Inferior parietal cortex (tissue), 1 donor: ENCODE measurements around the gene CRACR2B.

Experiments used
- DNase-seq: peaks from one replicate; pipeline ENCODE4 v3.0.0-alpha.2; 2016; ENCODE audit errors: extremely low spot score

The CRACR2B gene

GRCh38 chr11:810040-810567 lies 17.6 kb upstream of the CRACR2B start:
- DNase-seq, result no peak

GRCh38 chr11:811446-812245 lies 16.1 kb upstream of the CRACR2B start:
- no peak for DNase-seq

- DNase-seq, result no peak
Observed at GRCh38 chr11:812390-812789, 15.3 kb upstream of the CRACR2B start.

- DNase-seq, result no peak
Observed at GRCh38 chr11:813072-813455, 14.7 kb upstream of the CRACR2B start.

DNA sequence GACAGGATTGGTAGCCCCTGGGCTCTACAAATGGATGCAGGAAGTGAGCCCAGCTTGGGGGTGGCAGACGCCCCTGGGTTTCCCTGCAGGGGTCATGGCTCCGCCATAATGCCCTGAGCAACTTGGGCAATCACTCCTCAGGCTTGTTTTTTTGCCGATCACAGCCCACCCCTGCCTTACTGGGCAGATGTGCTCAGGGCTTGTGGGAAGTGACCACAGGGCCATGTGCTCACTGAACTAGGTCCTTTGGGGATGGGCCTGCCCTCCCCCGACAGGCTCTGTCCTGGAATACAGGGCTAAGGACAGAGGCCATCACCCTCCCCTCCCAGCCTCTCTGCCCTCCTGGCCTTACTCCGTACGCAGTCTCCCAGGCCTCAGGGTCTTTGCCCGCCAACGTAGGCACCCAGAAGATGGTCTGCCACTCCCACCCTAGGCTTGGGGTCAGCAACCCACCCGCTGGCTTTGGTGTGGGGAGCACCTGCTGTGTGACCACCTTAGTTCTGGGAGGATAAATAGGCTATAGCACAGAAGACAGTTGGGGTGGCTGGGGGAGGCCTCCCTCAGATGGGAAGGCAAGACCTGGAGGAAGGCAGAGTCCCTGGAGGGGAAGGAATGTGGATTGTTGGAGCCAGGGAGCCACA lies 14.1 kb upstream of the CRACR2B start:
- no peak for DNase-seq

- no peak for DNase-seq
Observed at GRCh38 chr11:815675-816432, 11.9 kb upstream of the CRACR2B start.

DNA sequence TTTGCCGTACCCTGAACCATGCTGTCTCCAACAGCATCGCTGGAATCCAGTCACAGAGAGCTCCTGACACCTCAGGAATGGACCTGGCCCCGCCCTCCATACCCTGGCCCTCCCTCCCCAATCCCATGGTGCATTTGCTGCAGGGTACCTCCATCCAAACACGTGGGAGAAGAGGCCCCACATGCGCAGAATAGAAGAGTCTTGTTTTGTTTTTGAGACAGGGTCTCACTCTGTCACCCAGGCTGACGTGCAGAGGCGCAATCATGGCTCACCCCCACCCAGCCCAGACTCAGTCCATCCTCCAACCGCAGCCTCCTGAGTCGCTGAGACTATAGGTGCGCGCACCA lies 11.3 kb upstream of the CRACR2B start:
- no peak for DNase-seq

DNA sequence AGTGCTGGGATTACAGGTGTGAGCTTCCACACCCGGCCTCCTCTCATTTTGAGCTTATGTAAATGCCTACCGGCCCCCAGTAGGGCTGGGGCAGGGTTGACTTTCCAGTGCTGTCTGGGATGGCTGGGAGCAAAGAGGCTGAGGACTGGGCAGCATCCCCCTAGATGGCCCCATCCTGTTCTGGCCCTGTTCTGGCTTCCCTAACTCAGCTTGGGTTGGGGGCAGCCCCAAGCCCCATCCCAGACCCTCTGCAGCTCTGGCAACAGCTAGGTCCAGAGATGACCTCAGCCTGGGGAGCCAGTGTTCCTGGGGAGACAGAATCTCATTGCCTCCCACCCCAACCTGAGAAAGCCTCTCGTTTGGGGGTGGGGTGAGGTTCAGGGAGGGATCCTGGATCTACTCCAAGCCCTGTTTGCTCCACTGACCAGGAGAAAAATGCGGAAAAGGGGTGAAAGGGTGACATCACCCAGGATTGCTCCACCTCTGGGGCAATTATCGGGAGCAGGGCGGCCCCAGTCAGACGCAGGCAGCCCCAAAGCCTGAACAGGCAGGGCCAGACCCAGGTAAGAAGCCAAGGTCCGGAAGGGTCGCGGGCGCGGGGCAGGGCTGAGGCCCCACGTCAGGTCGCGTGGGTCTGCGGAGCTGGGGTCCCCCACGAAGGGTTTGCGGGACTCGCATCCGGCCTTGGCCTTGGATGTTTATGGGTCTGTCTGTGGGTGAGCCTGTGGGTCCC lies 9.2 kb upstream of the CRACR2B start, which contains the start of gene PNPLA2:
TSS of gene PNPLA2 (plus strand) at position 519 of the 733 bp plus-strand sequence. CDS start 805 bp downstream, outside the sequence.
- no peak for DNase-seq

GRCh38 chr11:819129-819931 lies 8.4 kb upstream of the CRACR2B start:
- peak; percentile 81 for DNase-seq

DNA sequence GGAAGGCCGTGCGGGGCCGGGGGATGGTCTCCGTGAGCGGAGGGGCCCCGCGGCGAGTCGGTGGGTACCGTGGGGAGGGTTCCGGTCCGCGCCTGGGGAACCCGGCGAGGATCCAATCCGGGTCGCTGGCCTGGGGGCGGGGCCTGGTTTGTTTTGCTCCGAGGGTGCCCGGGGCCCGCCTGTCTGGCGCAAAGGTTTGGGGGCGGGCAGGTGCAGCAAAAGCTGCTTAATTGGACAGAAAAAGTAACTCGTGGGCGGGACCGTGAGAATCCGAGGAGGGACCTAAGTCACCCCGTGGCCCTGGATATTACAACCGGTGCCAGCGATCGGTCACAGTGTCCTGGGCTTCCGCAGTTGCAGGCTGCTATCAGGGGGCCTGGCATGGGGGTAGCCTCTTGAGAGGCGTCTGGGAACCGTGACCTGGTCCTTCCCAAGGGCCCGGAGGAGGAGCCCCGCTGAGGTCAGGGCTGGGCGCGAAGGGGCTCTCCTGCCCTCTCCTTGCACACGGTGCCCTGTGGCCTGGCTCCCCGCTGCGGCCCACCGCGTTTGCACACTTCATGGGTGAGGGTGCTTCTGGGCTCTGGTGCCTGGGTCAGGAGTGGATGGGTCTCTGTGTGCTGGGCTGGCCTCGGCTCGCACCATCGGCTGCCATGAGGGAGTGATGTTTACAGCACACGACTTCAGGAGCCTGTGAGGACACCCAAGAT lies 7.6 kb upstream of the CRACR2B start:
- DNase-seq, result peak; percentile 57

GRCh38 chr11:820655-821511 lies 6.8 kb upstream of the CRACR2B start:
- DNase-seq, result no peak

- no peak for DNase-seq
Observed at GRCh38 chr11:821512-822371, 6.0 kb upstream of the CRACR2B start.

DNA sequence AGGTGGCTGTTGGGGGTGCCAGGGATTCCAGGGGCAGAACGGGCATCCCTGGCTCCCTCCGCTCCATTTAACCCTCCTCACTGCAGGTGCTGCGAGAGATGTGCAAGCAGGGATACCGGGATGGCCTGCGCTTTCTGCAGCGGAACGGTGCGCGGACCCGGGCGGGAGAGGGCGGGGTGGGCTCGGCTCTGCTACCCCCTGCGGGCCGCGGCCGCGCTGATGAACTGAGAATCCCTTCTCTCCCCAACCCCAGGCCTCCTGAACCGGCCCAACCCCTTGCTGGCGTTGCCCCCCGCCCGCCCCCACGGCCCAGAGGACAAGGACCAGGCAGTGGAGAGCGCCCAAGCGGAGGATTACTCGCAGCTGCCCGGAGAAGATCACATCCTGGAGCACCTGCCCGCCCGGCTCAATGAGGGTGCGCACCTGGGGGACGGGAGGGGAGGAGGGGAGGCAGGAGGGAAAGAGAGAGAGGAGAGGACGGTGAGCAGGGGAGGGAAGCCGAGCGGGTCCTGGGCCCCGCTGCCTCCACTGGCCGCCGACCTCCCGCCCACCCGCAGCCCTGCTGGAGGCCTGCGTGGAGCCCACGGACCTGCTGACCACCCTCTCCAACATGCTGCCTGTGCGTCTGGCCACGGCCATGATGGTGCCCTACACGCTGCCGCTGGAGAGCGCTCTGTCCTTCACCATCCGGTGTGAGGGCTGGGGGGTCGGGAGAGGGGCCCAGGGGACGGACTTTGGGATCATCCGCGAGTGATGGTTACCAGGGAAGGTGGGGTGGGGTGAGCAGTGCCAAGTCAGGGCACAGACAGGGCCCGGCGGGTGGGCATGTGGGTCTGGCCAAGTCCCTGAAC lies 4.1 kb upstream of the CRACR2B start:
- no peak for DNase-seq

- no peak for DNase-seq
Observed at GRCh38 chr11:824292-824880, 3.3 kb upstream of the CRACR2B start.

DNA sequence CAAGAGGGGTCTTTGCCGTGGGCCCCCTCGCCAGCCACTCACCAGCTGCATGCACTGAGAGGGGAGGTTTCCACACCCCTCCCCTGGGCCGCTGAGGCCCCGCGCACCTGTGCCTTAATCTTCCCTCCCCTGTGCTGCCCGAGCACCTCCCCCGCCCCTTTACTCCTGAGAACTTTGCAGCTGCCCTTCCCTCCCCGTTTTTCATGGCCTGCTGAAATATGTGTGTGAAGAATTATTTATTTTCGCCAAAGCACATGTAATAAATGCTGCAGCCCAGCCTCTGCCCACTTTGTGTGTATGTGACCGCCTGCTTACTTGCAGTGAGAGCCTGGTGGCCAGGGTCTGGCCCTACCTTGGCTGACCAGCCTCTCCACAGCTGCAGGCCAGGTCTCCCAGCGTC lies 2.8 kb upstream of the CRACR2B start:
- DNase-seq, result no peak

DNA sequence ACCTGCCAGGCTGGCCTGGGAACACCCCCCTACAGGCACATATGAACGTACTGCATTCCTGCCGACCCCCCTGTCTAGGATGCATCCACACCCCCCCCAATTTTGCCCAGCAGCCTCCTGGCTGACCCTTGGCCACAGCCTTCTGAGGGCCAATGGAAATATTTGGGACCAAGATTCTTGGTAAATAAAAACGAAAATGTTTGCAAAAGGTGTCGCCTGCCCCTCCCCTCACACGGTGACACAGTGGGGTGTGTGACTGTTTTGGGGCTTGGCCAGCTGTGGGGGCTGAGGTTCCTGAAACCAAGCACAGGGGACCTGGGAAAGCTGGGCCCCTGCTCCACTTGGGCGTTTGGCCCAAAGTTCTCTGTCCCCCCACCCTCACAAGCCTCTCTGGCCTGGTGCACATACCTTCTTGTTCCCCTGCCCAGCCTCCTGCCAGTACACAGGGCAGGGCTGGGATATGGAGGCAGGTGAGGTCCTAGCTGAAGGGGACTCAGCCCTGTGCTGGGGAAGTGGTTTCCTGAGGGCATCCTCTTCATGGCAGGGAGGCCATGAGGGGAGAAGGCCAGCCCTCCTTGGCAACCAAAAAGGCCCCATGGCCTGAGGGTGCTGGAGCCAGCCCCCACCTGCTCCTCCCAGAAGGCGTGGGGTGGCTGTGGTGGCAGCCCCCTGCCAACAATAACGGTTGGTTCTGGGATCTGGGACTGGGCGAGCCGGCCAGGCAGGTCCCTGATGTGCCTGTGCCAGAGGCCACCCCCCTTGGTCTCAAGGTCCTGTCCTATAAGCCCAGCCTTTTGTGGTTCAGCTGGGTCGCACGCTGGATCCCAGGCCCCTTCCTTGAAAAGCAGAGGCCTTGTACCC lies 2.1 kb upstream of the CRACR2B start:
- DNase-seq, result no peak
